ENCODE results near the gene AFF3. TPM values are rescaled to one million over a fixed set of nuclear protein-coding genes. Genes with fewer than 3 reads are reported as not detected.

The AFF3 gene
- total RNA-seq, 1 experiment from 2014 or later = 0.05 TPM

GRCh38 chr2:100107440-100107839 lies 35.0 kb downstream of the AFF3 start:
- Mint-ChIP-seq H3K9me3 (ENCODE audit: unreplicated experiment) (no peaks in the 10 kb centered on the region), H3K36me3 (ENCODE audit: insufficient read depth, unreplicated experiment) (no peaks in the 10 kb centered on the region)
- POLR2A ChIA-PET = no interaction called here

DNA sequence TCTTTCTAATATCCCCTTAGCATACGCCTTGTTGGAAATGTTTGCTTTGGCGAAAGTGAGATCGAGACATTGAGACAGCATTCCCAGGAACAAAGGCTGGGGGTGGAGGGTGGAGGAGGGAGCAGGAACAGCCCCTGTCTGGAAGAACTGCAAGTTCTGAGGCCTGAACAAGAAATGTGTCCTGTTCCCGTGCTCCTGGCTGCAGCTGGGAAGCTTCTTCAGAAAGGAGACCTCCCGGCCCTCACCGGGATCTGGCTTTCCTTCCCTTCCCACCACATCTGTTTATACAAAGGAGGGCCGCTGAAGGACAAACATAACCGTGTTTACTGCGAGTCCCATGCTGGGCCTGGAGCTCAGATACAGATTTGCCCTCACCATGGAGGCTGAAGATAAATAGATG lies 35.9 kb downstream of the AFF3 start:
- Mint-ChIP-seq H3K36me3 (ENCODE audit: insufficient read depth, unreplicated experiment) (no peaks in the 10 kb centered on the region), H3K4me1 (ENCODE audit: low read depth, unreplicated experiment) (no peaks in the 10 kb centered on the region), H3K27ac (ENCODE audit: unreplicated experiment) (no peak overlapping the region), H3K27me3 (ENCODE audit: insufficient read depth, unreplicated experiment) (peaks cover 26% of the 10 kb centered on the region), H3K9me3 (ENCODE audit: unreplicated experiment) (no peaks in the 10 kb centered on the region), H3K4me3 (ENCODE audit: unreplicated experiment) (no peak overlapping the region)
- H3K36me3 ChIP-seq (ENCODE audit: control insufficient read depth, insufficient read depth, low read length) = no peaks in the 10 kb centered on the region
- peaks cover 5% of the 10 kb centered on the region for H3K27me3 ChIP-seq (replicated peaks; ENCODE audit: control insufficient read depth, insufficient read depth, low read length)
- intact Hi-C loops (cut with micrococcal nuclease; ENCODE audit: unreplicated experiment) = no loop called here
- ChIA-PET CTCF (no interaction called here), POLR2A (no interaction called here)
- BruUV-seq (replicated peaks) = no TSS peak
- DNase-seq = no peak
- no peaks in the 10 kb centered on the region for H3K9me3 ChIP-seq
- H3K4me3 ChIP-seq (ENCODE audit: low read depth, low read length) = no peak overlapping the region
- H3K4me1 ChIP-seq = no peaks in the 10 kb centered on the region
- TF ChIP-seq, protein P1, sequence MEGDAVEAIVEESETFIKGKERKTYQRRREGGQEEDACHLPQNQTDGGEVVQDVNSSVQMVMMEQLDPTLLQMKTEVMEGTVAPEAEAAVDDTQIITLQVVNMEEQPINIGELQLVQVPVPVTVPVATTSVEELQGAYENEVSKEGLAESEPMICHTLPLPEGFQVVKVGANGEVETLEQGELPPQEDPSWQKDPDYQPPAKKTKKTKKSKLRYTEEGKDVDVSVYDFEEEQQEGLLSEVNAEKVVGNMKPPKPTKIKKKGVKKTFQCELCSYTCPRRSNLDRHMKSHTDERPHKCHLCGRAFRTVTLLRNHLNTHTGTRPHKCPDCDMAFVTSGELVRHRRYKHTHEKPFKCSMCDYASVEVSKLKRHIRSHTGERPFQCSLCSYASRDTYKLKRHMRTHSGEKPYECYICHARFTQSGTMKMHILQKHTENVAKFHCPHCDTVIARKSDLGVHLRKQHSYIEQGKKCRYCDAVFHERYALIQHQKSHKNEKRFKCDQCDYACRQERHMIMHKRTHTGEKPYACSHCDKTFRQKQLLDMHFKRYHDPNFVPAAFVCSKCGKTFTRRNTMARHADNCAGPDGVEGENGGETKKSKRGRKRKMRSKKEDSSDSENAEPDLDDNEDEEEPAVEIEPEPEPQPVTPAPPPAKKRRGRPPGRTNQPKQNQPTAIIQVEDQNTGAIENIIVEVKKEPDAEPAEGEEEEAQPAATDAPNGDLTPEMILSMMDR (IDR thresholded peaks at IDR 0.05; ENCODE audit: insufficient read depth in 1 of 2, low read depth in 1 of 2, low read length in 1 of 2, severe bottlenecking in 1 of 2, unreplicated experiment in 1 of 2) = no peak

More at GRCh38 chr2:100107440-100107839, 35.0 kb downstream of the AFF3 start:
- TF ChIP-seq, protein P1 (IDR thresholded peaks at IDR 0.05; ENCODE audit: insufficient read depth in 1 of 2, low read depth in 1 of 2, low read length in 1 of 2, severe bottlenecking in 1 of 2, unreplicated experiment in 1 of 2) = no peak
- no peak overlapping the region for H3K4me3 ChIP-seq (ENCODE audit: low read depth, low read length)
- no peaks in the 10 kb centered on the region for H3K36me3 ChIP-seq (ENCODE audit: control insufficient read depth, insufficient read depth, low read length)
- no peaks in the 10 kb centered on the region for H3K4me1 Mint-ChIP-seq (ENCODE audit: low read depth, unreplicated experiment)
- H3K9me3 ChIP-seq = no peaks in the 10 kb centered on the region
- no peaks in the 10 kb centered on the region for H3K4me1 ChIP-seq
- intact Hi-C loops (cut with micrococcal nuclease; ENCODE audit: unreplicated experiment) = no loop called here
- H3K4me3 Mint-ChIP-seq (ENCODE audit: unreplicated experiment) = no peak overlapping the region
- CTCF ChIA-PET = no interaction called here
- peaks cover 5% of the 10 kb centered on the region for H3K27me3 ChIP-seq (replicated peaks; ENCODE audit: control insufficient read depth, insufficient read depth, low read length)
- no peak overlapping the region for H3K27ac Mint-ChIP-seq (ENCODE audit: unreplicated experiment)
- no TSS peak for BruUV-seq (replicated peaks)
- no peak for DNase-seq
- H3K27me3 Mint-ChIP-seq (ENCODE audit: insufficient read depth, unreplicated experiment) = peaks cover 26% of the 10 kb centered on the region

GRCh38 chr2:100105678-100106054 lies 36.7 kb downstream of the AFF3 start:
- Mint-ChIP-seq H3K9me3 (ENCODE audit: unreplicated experiment) (no peaks in the 10 kb centered on the region), H3K27me3 (ENCODE audit: insufficient read depth, unreplicated experiment) (peaks cover 26% of the 10 kb centered on the region), H3K27ac (ENCODE audit: unreplicated experiment) (no peak overlapping the region), H3K36me3 (ENCODE audit: insufficient read depth, unreplicated experiment) (no peaks in the 10 kb centered on the region), H3K4me3 (ENCODE audit: unreplicated experiment) (peak overlapping the region; percentile 61), H3K4me1 (ENCODE audit: low read depth, unreplicated experiment) (no peaks in the 10 kb centered on the region)
- BruUV-seq (replicated peaks) = no TSS peak
- Histone ChIP-seq H3K4me3 (ENCODE audit: low read depth, low read length) (no peak overlapping the region), H3K4me1 (no peaks in the 10 kb centered on the region), H3K9me3 (no peaks in the 10 kb centered on the region), H3K27me3 (replicated peaks; ENCODE audit: control insufficient read depth, insufficient read depth, low read length) (peaks cover 5% of the 10 kb centered on the region), H3K36me3 (ENCODE audit: control insufficient read depth, insufficient read depth, low read length) (no peaks in the 10 kb centered on the region)
- ChIA-PET CTCF (no interaction called here), POLR2A (no interaction called here)
- DNase-seq = no peak
- intact Hi-C loops (cut with micrococcal nuclease; ENCODE audit: unreplicated experiment) = no loop called here
- TF ChIP-seq, protein P1 (IDR thresholded peaks at IDR 0.05; ENCODE audit: insufficient read depth in 1 of 2, low read depth in 1 of 2, low read length in 1 of 2, severe bottlenecking in 1 of 2, unreplicated experiment in 1 of 2) = no peak
